Epithelial cell of proximal tubule (primary cell): ENCODE data around the gene SH3BGRL2. TPM values are rescaled to one million over a fixed set of nuclear protein-coding genes. Genes with fewer than 3 reads are reported as not detected.

ENCODE experiments used
- DNase-seq: peaks from one replicate; pipeline ENCODE4 v3.0.0-alpha.2; 2011; ENCODE audit warnings: low read depth
- H3K4me3 ChIP-seq: 2 replicates; pipeline ENCODE4 v1.5.1; 2011; ENCODE audit warnings: low read depth, mild to moderate bottlenecking, low read length
- CTCF ChIP-seq: conservative IDR thresholded peaks from 2 replicates; pipeline ENCODE4 v1.5.1; 2012; ENCODE audit warnings: low read depth, mild to moderate bottlenecking, low read length
- total RNA-seq: library from RNA; depleted of rRNA; stranded (reverse); fragments of >200 nt; gene quantifications from 2 replicates; pipeline ENCODE4 v1.2.3, GENCODE V29; 2015

The SH3BGRL2 gene
- total RNA-seq, 1 donor from 2014 or later = 10.3 TPM

- TF ChIP-seq CTCF = peak; percentile 23
- no peak overlapping the region for H3K4me3 ChIP-seq
- no peak for DNase-seq
These were observed 14.9 kb downstream of the SH3BGRL2 start for GRCh38 chr6:79646006-79646405.

DNA sequence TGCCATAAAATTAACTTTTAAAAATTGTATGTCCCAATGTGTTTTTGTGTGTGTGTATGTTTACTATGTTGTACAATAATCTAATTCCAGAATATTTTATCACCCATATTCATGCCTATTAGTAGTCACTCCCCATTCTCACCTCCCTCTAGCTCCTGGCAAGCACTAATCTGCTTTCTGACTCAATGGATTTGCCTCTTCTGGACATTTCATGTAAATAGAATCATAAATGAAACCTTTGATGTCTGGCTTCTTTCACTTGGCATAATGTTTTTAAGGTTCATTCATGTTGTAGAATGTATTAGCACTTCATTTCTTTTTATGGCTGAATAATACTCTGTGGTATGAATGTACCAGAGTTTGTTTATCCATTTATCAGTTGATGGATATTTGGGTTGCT is 15.4 kb downstream of the SH3BGRL2 start:
- no peak for DNase-seq
- TF ChIP-seq CTCF = no peak
- H3K4me3 ChIP-seq = no peak overlapping the region

DNA sequence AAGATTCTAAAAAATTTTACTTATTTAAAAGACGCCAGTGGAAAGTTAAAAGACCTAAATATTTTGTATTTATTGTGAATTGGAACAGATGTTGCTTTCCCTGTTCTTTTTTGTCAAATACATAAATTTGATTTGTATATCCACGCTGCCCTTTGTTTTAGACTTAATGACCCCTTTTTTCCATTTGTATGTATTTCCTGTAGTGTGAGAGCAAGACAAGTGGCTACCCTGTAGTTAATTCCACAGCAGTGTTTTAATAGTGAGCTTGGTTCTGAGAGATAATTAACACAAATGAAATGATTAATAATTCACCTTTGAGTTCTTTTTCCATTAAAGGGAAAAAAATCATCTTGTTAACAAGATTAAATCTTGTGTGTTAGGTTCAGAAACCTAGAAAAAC is 16.6 kb downstream of the SH3BGRL2 start:
- DNase-seq = no peak
- H3K4me3 ChIP-seq = no peak overlapping the region
- no peak for TF ChIP-seq CTCF

DNA sequence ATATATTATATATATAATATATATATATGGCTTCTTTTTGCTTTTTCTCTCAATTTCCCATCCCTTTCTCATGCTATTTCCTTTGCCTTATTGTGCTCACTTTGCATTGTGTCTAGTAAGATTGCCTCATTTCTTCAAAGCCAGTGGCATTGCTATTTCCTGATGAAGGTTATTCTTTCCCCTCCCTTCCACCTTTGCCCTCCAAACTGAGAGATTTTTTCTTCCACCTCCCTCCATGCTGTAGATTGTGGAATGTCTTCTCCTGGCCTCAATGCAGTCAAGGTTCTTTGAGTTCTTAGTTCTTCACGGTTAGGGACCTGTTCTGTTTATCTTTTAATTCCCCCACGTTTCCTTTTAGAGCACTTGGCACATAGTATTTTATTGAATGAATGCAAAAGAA is 17.2 kb downstream of the SH3BGRL2 start:
- no peak overlapping the region for H3K4me3 ChIP-seq
- no peak for TF ChIP-seq CTCF
- no peak for DNase-seq

DNA sequence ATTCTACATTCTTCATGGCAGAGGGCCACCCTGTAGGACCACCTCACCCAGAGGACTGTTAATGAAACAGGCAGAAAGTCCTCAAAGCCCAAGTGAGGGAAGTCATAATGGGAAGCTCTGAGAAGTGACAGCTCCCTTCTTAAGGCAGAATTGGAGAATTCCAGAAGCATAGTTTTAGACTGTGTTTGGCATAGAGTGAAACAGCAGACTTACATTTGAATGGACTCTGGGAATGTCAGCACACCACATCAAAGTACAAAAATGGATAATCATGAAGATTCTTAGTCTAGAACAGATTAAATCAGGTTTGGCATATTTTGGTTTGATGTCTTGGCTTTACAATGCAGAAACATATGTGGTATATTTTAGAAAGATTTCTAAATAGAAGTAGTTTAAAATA is 17.9 kb downstream of the SH3BGRL2 start:
- no peak overlapping the region for H3K4me3 ChIP-seq
- no peak for DNase-seq
- TF ChIP-seq CTCF = no peak

DNA sequence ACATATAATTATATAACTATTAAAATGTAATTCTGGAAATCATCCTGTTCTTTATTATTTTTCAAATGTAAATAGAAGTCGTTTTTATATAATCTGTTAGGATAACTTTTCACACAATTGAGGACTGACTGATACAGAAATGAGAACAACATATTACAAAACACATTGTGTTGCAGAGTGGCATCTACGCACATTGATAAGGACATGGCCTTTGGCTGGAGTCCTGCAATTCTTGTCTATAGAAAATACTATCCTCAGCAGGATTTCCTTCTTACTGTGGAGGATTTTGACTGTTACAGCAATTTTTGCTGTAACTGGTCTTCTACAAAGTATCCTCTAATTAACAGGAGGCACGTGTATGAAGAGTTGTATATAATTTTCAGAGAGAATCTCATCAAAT is 19.8 kb downstream of the SH3BGRL2 start:
- no peak for DNase-seq
- no peak overlapping the region for H3K4me3 ChIP-seq
- TF ChIP-seq CTCF = no peak

DNA sequence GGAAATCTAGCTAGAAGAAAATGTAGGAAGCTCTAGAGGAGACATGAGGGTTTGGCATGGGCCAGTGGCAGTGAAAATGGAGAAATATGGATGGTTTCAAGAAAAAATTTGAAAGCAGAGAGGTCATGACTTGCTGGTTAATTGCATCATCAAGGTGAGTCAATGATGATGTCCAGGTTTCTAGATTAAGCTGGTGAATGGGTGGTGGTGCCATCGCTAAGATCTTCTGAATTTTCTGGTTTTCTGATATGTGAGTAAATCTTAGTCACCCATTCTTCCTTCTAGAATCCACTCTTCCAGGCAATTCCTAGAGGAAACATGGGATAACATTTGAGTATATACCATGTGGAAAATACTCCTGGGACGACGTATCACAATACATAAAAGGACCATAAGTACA is 25.0 kb downstream of the SH3BGRL2 start:
- no peak for TF ChIP-seq CTCF
- H3K4me3 ChIP-seq = no peak overlapping the region
- DNase-seq = no peak
